ENCODE results near the gene PIGL.

DNA sequence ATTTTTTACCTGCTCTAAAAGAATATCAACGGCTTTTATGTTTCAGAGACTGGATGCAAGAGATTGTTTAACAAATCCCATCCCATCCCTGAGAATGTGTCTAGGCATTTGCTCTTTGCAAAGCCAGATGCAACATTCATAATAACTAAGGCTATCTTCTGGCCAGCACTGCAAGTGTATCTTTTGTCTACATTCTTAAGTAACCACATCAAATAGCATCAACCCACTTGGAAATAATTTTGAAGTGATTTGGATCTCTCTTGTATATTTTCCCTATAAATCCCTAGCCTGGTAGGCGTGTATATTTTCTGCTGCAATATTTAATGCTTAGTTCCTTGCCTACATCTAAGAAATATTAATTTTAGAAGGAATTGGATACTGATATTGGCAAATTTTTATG, 64.3 kb downstream of the PIGL start:
- TF ChIP-seq, protein P1, sequence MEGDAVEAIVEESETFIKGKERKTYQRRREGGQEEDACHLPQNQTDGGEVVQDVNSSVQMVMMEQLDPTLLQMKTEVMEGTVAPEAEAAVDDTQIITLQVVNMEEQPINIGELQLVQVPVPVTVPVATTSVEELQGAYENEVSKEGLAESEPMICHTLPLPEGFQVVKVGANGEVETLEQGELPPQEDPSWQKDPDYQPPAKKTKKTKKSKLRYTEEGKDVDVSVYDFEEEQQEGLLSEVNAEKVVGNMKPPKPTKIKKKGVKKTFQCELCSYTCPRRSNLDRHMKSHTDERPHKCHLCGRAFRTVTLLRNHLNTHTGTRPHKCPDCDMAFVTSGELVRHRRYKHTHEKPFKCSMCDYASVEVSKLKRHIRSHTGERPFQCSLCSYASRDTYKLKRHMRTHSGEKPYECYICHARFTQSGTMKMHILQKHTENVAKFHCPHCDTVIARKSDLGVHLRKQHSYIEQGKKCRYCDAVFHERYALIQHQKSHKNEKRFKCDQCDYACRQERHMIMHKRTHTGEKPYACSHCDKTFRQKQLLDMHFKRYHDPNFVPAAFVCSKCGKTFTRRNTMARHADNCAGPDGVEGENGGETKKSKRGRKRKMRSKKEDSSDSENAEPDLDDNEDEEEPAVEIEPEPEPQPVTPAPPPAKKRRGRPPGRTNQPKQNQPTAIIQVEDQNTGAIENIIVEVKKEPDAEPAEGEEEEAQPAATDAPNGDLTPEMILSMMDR (conservative IDR thresholded peaks at IDR 0.05; ENCODE audit: low read depth in 2 of 2): no peak
- TF ChIP-seq, protein P2, sequence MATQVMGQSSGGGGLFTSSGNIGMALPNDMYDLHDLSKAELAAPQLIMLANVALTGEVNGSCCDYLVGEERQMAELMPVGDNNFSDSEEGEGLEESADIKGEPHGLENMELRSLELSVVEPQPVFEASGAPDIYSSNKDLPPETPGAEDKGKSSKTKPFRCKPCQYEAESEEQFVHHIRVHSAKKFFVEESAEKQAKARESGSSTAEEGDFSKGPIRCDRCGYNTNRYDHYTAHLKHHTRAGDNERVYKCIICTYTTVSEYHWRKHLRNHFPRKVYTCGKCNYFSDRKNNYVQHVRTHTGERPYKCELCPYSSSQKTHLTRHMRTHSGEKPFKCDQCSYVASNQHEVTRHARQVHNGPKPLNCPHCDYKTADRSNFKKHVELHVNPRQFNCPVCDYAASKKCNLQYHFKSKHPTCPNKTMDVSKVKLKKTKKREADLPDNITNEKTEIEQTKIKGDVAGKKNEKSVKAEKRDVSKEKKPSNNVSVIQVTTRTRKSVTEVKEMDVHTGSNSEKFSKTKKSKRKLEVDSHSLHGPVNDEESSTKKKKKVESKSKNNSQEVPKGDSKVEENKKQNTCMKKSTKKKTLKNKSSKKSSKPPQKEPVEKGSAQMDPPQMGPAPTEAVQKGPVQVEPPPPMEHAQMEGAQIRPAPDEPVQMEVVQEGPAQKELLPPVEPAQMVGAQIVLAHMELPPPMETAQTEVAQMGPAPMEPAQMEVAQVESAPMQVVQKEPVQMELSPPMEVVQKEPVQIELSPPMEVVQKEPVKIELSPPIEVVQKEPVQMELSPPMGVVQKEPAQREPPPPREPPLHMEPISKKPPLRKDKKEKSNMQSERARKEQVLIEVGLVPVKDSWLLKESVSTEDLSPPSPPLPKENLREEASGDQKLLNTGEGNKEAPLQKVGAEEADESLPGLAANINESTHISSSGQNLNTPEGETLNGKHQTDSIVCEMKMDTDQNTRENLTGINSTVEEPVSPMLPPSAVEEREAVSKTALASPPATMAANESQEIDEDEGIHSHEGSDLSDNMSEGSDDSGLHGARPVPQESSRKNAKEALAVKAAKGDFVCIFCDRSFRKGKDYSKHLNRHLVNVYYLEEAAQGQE (IDR thresholded peaks at IDR 0.05; ENCODE audit: unreplicated experiment): no peak
- TF ChIP-seq EZH2phosphoT487 (IDR thresholded peaks at IDR 0.05; ENCODE audit: unreplicated experiment): no peak
